ENCODE results near the gene LMAN2. TPM values are rescaled to one million over a fixed set of nuclear protein-coding genes. Genes with fewer than 3 reads are reported as not detected.
"Not testable (repeated sequence)": the region's sequence is repeated elsewhere in the genome, so short reads cannot be mapped to it uniquely, and the experiment has no call there.

LMAN2 gene
- polyA plus RNA-seq, 12 donors = 55.9 to 123 (median 66.8) TPM; not detected in 1

DNA sequence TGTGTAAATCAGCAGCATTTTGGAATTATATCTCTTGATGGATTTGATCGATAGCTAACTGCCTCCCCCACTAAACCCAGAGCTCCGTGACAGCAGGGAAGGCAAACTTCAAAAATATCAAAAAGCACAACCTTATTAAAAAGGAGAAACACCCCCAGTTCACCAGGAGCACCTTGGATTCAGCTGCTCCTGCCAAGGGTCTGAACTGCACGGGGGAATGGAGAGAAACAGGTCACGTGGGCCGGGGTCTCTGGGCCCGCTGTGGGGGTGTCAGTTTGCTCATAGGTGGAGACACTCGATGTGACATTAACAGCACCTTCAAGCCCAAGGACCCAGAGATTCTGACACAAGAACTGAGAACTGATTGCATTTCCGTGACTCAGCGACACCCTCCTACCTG, 31.7 kb upstream of the LMAN2 start:
- no peak for DNase-seq

DNA sequence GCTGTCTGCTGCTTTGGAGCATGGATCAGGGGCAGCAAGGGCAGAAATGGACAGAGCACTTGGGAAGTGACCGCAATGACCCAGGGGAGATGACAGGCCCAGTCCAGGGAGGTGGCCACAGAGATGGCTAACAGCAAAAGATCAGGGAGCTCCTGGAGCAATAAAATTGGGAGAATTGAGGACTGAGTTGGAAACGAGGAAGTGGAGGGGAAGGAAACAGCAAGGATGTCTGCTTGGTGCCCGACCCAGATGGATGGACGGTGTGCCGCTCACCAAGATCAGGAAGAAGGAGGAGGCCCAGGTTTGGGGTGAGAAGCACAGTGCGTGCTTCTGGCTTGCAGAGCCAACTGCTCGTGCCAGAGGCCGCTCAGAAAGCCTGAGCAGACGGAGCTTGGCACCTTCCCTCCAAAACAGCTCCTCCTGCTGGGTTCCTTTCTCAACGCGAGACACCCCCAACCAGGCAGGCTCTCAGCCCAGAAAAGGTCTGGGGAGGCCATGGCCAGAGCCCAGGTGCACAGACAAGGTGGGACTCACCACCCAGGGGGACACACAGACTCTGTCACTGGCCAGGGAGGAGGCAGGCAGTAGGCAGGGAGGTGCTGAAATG, 31.1 kb upstream of the LMAN2 start:
- no peak for DNase-seq

DNA sequence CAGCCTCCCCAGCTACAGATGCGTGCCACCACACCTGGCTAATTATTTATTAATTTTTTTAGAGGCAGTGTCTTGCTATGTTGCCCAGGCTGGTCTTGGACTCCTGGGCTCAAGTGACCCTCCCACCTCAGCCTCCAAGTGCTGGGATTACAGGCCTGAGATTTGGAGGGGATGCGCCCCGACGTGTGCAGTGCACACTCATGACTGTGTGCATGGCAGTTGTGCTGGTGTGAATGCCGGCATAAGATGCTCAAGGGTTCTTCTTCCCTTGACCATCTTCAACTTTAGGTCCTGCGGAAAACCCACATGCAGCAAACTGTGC, 29.3 kb upstream of the LMAN2 start:
- DNase-seq = no peak

DNA sequence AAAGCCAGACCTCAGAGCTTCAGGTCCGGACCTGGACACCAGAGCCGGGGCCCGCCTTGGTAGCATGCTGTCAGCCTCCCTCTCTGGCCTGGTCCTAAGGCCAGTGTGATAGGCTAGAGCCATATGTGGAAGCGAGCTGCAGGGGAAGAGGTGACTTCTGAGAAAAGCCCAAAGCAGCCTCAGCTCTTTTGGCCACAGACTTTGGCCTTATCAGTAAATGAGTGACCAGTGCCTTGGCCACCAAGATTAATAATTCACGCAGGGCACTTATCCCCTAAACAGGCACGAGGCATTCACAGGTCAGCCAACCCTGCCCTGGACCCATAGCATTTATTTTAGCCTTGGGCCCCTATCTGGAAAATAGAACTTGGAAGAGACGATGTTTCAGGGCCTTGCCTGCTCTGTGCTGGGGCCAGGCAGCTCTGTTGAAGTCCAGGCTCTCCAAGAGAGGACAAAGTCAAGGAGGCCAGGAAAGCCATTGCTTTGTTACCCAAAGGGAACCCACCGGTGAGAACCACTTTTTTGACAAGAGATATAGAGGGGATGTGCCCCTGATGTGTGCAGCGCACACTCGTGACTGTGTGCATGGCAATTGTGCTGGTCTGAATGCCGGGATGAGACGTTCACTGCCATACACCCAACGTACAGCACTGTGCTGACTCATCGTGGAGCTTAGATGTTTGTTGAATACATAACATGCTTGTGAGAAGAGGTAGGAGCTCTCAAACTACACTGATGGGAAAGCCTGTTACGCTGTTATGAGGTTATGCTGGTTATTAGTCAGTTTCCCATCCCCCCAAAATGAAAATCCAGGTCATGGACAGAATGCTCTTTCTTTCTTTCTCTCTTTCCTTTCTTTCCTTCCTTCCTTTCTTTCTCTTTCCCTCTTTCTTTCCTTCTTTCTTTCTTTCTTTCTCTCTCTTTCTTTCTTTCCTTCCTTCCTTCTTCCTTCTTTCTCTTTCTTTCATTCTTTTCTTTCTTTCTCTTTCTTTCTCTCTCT, 27.7 kb upstream of the LMAN2 start:
- DNase-seq = no peak

DNA sequence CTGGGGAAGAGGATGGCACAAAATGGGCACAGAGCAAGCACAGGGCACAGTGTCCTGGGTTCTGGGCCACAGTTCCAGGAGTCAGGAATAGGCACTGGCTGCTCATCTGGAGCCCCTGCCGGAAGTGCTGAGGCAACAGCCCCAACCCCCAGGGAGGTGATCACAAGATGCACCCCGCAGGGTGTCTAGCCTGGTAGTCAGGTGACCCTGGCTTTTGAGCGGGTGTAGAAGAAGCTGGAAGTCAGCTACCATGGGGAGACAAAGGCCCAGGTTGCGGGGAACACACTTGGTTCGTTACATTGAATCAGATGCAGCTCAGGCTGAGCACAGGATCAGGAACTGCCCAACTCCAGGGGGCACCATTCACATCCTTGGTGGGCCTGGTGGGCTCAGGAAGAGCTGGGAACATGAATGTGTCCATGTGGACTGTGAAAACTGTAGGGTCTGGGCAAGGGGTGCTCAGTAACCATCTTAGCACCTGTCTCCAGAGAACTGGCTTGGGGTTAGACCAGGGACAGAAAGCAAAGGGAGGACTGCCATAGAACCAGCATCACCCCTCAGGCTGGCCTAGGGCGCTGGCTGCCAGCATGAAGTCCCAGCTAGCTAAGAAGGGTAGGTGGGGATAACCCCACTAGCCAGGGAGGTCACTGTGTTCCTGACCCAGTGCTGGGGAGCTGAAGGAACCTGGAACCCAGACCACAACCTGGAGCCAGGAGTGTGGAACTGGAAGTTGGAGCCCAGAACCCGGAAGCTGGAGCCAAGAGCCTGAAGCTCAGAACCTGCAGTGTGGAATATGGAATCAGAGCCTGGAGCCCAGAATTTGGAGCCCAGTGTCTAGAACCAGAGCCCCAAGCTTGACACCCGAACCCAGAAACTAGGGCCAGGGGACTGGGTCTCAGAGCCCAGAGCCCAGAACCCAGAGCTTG, 26.6 kb upstream of the LMAN2 start:
- no peak for DNase-seq

DNA sequence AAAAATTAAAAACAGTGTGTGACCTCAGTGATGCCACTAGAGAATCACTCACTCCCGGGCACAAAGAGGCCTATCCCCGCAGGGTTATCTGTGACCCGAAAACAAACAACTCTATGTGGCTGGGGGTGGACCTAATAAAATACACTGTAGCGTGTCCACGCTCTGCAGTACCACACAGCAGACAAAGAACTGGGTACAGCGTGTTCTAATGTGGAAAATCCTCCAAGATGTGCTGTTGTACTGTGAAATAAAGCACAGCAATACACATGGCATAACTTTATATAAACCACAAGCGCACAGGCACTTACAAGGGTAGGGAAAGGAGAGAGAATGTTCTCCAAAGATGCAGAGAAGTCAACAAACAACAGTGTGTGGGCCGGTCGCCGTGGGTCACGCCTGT, 24.6 kb upstream of the LMAN2 start:
- no peak for DNase-seq

DNA sequence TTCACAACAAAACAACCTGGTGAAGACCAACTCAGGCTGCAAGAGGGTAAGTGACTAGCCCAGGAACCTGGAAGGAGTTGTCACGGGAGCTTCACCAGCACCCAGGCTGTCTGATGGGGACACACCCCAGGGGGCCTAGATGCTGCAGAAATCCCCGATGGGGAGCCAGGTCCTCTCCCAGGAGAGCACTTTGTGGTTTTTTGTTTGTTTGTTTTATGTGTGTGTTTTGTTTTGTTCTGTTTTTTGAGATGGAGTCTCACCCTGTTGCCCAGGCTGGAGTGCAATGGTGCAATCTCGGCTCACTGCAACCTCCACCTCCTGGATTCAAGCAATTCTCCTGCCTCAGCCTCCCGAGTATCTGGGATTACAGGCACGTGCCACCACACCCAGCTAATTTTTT, 24.0 kb upstream of the LMAN2 start:
- DNase-seq = not testable (repeated sequence)

DNA sequence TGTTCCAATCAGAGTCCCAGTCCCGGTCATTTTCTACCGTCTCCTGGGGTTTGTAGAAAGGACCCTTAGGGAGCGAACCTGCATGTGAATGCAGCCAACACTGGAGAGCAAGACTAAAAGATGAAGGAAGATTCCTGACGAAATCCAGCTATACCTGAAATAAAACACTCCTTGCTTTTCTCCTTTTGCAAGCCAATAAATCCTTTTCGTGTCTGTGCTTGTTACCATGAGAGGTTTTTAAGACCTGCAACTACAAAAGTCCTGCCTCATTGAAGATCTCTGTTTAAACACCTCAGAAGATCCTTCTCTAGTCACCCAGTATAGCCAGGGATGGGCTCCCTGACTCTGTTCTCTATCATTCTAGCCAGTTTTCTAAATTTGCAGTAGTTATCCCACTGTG, 22.7 kb upstream of the LMAN2 start:
- no peak for DNase-seq

DNA sequence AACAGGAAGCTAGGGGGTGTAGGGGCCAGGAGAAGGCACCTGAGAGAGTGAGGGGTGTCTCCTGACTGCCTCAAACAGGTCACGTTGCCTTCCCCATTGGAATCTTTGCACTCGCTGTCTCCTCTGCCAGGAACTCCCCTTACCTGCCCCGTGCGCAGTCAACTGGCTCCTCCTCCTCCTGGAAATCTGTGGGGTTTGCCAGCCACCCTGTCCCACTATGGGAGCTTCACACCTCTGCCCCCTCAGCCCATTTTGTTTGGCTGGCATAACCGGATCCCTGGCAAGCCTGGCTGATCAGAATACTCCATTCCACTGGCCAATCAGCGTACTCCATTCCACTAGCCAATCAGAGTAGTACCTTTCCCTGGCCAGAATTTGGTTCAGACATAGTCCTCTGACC, 22.3 kb upstream of the LMAN2 start:
- DNase-seq = no peak

DNA sequence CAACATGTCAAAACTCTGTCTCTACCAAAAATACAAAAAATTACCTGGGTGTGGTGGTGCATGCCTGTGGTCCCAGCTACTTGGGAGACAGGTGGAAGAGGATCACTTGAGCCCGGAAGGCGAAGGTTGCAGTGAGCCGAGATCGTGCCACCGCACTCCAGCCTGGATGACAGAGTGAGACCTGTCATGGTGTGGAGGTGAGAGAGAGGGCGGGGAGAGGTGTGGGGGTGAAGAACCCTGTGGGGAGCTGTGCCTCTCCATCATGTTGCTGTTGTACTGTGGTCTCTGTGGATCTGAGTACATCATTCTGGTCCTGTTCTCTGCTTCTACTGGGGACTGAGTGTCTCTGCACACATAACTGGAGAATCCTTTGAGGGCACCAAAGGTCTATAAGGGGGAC, 21.4 kb upstream of the LMAN2 start:
- no peak for DNase-seq

DNA sequence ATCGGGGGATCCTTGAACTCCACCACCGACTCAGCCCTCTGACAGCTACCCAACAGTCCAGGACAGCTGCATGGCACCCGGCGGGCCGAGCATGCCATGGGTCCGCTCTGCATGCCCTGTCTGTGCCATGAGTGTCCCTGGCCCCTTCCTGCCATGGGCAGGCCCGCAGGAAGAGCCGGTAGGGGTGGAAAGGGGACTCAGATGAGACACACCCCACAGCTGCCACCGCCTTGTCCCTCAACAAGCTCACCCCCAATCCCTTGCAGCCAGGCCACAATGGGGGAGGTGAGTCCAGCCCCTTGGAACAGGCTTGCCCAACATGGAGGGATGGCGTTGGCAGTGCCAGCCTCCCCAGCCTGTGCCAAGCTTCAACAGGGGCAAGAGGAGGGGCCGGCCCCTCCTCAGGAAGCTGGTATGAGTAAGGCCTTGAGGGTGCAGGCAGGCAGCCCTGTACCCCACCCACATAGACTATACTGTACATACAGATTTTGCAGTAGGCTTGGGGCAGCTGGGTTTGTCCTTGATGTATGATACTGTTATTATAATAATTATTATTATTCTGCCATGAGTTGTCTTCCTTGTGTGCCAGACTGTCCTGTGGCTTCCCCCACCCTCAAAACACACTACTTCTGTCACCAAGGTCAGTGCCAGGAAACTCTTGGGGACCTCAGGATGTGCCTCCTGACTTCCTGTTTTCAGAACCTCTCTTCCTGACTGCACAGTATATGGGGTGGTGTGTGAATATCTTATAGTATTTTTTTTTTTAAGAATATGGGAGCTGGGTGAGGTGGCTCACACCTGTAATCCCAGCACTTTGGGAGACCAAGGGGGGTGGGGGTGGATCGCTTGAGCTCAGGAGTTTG, 20.8 kb upstream of the LMAN2 start:
- DNase-seq = no peak

DNA sequence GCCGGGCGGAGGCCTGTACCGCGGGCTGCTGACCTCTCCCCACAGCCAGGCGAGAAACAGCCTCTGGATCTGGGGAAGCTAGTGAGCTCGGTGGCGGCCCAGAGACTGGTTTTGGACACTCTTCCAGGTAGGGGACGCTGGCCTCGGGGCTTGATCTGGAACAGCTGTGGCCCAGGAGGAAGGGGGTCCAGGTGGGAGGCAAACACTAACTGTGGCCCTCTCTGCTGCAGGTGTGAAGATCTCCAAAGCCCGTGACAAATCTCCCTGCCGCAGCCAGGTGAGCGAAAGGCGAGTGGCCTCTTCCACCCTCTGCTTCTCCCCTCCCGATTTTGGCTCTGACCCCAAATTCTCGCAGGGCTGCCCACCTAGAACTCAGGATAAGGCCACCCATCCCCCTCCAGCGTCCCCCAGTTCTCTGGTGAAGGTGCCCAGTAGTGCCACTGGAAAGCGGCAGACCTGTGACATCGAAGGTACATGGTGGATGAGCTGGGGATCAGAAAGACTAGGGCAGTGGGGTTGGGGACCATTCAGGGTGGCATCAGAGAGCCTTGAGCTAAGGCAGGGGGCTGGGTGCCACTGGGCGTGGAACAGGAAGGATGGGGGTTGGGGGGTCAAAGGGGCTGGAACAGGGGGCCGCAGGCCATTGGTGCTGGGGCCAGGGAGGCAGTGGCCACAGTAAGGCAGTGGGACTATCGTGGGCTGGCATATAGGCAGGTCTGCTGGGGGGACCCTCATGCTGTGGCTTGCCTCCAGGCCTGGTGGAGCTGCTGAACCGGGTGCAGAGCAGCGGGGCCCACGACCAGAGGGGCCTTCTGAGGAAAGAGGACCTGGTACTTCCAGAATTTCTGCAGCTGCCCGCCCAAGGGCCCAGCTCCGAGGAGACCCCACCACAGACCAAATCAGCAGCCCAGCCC, 19.9 kb upstream of the LMAN2 start:
- DNase-seq = no peak

DNA sequence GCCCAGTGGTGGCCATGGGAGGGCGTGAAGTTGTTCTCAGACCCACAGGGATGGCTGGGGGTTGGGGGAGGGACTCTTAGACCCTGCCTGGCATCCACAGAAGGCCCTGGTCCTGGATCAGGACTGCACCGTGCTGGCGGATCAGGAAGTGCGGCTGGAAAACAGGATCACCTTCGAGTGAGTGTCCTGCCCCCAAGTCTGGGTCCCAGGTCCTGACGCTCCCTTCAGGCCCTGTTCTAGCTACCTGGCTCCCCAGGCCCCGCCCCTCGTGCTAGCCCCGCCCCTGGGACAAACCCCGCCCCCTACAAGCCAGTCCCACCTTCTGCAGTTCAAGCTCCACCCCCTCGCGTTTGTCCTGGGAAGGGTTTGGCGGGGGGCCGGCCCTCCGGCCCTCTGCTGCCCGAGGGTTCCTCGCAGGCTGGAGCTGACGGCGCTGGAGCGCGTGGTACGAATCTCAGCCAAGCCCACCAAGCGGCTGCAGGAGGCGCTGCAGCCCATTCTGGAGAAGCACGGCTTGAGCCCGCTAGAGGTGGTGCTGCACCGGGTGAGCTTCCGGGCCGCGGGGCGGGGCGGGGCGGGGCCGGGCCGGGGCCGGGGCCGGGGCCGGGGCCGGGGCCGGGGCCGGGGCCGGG, 19.1 kb upstream of the LMAN2 start:
- peak; percentile 78 for DNase-seq

DNA sequence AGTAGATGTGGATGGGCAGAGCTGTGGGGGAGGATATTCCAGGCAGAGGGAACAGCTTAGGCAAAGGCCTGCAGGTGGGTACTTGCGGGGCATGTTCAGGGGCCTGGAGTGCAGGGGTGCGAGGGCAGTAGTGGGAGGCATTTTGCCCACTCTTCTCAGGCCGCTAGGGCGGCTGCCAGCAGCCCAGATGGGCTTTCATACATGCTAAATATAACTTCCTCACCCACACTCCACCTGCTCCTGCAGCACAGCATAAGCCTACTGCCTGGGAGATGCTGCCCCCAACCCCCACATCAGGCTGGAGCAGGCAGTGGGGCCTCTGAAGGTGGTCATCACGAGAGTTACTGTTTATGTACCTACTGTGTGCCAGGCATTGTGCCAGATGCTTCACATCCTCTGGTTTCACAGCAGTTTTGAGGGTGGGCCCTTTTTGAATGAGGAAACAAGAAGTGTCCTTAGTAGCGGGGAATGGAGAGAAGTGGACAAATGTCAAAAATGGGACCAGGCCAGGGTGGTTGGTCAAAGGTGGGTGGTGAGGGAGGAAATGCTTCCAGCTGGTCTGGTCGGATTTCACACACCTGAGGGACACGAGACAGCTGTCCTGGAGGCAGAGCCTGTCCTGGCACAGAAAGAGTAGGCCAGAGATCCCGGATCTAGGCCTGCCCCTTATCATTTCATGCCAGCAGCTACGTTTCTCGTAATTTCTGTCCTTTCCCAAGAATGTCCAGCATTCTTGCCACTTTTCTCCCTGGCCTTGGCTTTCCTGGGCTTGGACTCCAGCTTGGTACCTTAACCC, 18.4 kb upstream of the LMAN2 start:
- DNase-seq = no peak

DNA sequence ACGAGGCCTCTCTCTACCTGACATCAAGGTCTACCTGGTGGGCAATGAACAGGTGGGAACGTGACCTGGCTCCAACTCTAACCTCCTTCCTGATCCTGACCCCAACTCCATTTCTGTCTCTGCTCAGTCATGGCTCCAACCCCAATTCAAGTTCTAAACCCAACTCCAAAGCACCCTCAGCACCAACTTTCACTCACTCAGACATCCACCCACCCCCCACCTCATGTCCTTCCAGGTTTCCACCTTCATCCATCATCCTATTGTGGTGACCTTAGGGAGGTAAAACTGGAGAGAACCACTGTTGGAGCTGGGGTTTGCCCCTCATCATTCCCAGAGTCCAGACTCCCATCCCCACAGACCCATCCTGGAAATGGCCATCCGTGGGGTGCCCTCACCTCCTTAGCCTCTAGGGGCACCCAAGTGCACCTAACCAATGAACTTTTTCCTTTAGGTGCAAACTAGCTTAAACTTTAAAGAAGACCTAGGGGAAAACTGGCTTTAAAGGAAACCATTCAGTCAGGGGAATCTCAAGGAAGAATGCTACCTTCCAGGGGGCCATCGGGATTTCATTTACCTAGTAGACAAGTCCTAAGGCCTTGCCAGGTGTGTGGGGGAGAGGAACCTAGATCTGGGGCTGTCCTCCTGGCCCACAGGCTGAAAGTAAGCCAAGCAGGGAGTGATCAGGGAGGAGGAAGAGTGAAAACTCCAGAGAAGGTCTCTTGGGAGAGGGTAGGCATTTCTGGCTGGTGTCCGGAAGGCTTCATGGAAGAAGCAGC, 17.6 kb upstream of the LMAN2 start:
- DNase-seq = no peak

DNA sequence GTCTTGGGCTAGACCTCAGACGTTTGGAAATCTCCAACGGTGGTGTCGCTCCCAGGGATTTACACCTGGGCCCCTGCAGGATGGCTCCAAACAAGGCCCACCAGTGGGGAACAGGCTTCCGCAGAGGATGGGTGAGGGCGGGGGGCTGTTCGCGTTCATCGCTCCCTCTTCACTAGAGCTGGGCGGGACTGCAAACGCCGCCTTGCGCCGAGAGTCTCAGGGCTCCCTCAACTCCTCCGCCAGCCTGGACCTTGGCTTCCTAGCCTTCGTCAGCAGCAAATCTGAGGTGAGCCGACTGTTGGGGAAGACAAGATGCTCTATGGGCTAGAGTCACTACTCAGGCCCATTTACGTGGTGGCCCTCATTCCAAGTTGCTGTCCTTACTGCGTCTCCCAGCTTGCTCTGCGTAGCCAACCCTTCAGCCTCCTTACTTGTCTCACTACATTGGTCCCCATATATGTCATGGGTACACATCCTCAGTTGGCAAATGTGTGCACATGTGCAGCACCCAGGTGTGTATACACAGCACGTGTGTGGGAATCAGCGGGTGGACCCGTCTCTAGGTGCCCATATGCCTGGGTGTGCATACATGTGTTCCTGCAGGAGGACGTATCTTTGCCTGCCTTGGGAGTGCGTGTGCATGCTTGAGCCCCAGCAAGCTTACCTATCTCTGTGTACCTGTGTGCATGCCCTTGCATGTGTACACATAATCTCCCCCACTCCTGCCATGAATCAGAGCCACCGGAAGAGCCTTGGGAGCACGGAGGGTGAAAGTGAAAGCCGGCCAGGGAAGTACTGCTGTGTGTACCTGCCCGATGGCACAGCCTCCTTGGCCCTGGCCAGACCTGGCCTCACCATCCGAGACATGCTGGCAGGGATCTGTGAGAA, 16.8 kb upstream of the LMAN2 start:
- DNase-seq = no peak

DNA sequence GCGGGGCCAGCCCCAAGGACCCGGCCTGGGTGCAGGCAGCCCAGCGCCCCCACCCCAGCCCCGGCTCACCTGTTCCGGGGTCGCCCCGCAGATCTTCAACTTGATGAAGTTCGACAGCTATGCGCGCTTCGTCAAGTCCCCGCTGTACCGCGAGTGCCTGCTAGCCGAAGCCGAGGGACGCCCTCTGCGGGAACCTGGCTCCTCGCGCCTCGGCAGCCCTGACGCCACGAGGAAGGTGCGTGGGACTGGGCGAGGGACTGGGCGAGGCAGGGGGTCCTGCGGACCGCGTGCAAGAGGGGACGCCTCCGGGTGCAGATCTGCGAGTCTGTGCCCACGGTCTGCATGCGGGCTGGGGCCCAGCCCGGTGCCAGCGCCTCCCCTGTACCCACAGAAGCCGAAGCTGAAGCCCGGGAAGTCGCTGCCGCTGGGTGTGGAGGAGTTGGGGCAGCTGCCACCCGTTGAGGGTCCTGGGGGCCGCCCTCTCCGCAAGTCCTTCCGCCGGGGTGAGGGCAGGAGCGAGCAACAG, 15.9 kb upstream of the LMAN2 start:
- no peak for DNase-seq
